HepG2 (cell line): ENCODE results near the gene UBXN1. TPM values are rescaled to one million over a fixed set of nuclear protein-coding genes. Genes with fewer than 3 reads are reported as not detected.

Source experiments
- BCL6 ChIP-seq: IDR thresholded peaks from 2 replicates; pipeline ENCODE4 v1.6.1; 2016; ENCODE audit warnings: missing genetic modification reagents, missing compliant biosample characterization
- MXD3 ChIP-seq: IDR thresholded peaks from 2 replicates; pipeline ENCODE4 v1.6.1; 2016; ENCODE audit warnings: mild to moderate bottlenecking, missing biosample characterization, missing genetic modification reagents
- SNRNP70 ChIP-seq: fragments of 200-400 bp; formaldehyde crosslinking; IDR thresholded peaks from 2 replicates; pipeline ENCODE4 v1.6.1; 2017; ENCODE audit warnings: mild to moderate bottlenecking, low read depth, low read length, moderate library complexity
- ZBTB20 ChIP-seq: sonication (generic); formaldehyde crosslinking; IDR thresholded peaks from 2 replicates; pipeline ENCODE4 v1.8.1; 2023; ENCODE audit warnings: missing genetic modification reagents, low read depth, mild to moderate bottlenecking, borderline replicate concordance
- ZFP82 ChIP-seq: sonication (generic); formaldehyde crosslinking; IDR thresholded peaks from 2 replicates; pipeline ENCODE4 v1.5.1; 2020; ENCODE audit warnings: mild to moderate bottlenecking, missing genetic modification reagents, borderline replicate concordance
- ZNF256 ChIP-seq: sonication (generic); formaldehyde crosslinking; conservative IDR thresholded peaks from 2 replicates; pipeline ENCODE4 v1.4.0; 2020; ENCODE audit warnings: missing genetic modification reagents
- ZNF546 ChIP-seq: sonication (generic); formaldehyde crosslinking; conservative IDR thresholded peaks from 2 replicates; pipeline ENCODE4 v1.8.1; 2023; ENCODE audit warnings: mild to moderate bottlenecking, missing genetic modification reagents
- ZNF574 ChIP-seq: sonication (generic); formaldehyde crosslinking; IDR thresholded peaks from 2 replicates; pipeline ENCODE4 v1.4.0; 2020; ENCODE audit warnings: missing genetic modification reagents
- polyA plus RNA-seq, 8 experiments: library from polyadenylated mRNA; depleted of rRNA in 3 of 8; stranded (reverse) in 7 of 8; unstranded in 1 of 8; fragments of >200 nt; fragmentation: Illumina TruSeq in 4 of 8; extraction: Trizol in 4 of 8; gene quantifications; 2 replicates each; pipeline versions ENCODE4 v1.2.1 to v1.2.3, GENCODE V29; 2011 to 2016; ENCODE audit warnings: low read depth in 4 of 8, missing spikeins in 1 of 8, mixed read lengths in 1 of 8; ENCODE audit not compliant: insufficient read depth in 1 of 8
- total RNA-seq, 5 experiments: library from RNA; depleted of rRNA; stranded (reverse); fragments of >200 nt; fragmentation: Illumina TruSeq; extraction: Trizol; gene quantifications; 2 replicates each; pipeline ENCODE4 v1.2.3, GENCODE V29; 2016; ENCODE audit warnings: low read depth in 1 of 5
- TF ChIP-seq, protein P1 (sequence below): sonication (generic); formaldehyde crosslinking; conservative IDR thresholded peaks from 2 replicates; pipeline ENCODE4 v1.8.1; 2023; ENCODE audit warnings: missing genetic modification reagents
- TF ChIP-seq, protein P2 (sequence below): sonication (generic); formaldehyde crosslinking; IDR thresholded peaks from 2 replicates; pipeline ENCODE4 v1.5.0; 2020; ENCODE audit warnings: mild to moderate bottlenecking, missing genetic modification reagents, borderline replicate concordance
- TF ChIP-seq, protein P3 (sequence below): sonication (generic); formaldehyde crosslinking; IDR thresholded peaks from 2 replicates; pipeline ENCODE4 v1.4.0; 2020; ENCODE audit warnings: missing genetic modification reagents, borderline replicate concordance

The UBXN1 gene
- total and polyA plus RNA-seq, 2 of the 13 experiments (the other 11 are each of a cell fraction or from before 2014, with no cell fraction given) = 47.5 to 52.4 TPM

DNA sequence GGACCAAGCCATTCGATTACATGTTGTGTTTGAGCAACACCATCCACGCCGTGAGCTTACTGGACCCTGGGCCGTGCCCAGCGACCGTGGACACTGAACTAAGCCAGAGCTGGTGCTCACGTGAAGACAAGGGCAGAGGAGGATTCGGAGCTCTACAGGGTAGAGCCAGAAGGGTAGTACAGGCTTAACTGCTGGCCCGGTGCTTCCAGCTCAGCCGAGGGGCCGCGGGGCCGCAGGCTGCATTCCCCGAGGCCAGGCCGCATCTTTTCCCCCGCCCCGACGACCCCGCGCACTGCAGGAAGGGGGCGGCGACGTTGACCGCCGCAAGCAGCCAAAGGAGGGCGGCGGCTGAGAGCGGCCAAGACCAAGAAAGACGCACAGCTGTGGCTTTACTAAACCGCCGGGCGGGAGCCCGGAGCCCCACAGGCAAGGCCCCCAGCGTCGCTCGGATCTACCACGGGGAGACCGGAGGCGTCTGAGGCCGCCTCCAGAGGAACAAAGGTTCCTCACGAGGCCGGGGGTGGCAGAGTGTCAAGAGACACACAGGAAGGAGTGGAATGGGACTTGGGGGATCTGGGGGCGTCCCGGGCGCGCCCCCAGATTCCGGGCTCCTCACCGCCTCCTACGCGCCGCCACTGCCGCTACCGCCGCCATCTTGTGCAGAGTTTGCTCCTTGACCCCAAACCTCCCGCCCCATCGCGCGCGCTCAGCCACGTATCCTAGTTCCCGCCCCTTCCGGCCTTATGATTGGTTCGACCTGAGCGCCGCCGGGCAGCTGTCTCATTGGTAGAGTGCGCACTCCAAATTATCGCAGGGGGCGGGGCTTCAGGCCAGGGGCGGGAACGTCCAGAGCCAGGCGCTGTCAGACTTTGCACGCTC, 32.7 kb downstream of the UBXN1 start, which contains the start of gene GANAB (continued):
- no peak for TF ChIP-seq SNRNP70
- peak; percentile 84 for TF ChIP-seq ZNF574 (CRISPR knock-in tag)
- peak; percentile 39; the same call in 1 of the 2 replicates for TF ChIP-seq BCL6 (CRISPR knock-in tag)
- no peak for TF ChIP-seq ZNF546 (CRISPR knock-in tag)
- TF ChIP-seq, protein P1, sequence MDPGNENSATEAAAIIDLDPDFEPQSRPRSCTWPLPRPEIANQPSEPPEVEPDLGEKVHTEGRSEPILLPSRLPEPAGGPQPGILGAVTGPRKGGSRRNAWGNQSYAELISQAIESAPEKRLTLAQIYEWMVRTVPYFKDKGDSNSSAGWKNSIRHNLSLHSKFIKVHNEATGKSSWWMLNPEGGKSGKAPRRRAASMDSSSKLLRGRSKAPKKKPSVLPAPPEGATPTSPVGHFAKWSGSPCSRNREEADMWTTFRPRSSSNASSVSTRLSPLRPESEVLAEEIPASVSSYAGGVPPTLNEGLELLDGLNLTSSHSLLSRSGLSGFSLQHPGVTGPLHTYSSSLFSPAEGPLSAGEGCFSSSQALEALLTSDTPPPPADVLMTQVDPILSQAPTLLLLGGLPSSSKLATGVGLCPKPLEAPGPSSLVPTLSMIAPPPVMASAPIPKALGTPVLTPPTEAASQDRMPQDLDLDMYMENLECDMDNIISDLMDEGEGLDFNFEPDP (CRISPR knock-in tag) = no peak
- TF ChIP-seq, protein P2, sequence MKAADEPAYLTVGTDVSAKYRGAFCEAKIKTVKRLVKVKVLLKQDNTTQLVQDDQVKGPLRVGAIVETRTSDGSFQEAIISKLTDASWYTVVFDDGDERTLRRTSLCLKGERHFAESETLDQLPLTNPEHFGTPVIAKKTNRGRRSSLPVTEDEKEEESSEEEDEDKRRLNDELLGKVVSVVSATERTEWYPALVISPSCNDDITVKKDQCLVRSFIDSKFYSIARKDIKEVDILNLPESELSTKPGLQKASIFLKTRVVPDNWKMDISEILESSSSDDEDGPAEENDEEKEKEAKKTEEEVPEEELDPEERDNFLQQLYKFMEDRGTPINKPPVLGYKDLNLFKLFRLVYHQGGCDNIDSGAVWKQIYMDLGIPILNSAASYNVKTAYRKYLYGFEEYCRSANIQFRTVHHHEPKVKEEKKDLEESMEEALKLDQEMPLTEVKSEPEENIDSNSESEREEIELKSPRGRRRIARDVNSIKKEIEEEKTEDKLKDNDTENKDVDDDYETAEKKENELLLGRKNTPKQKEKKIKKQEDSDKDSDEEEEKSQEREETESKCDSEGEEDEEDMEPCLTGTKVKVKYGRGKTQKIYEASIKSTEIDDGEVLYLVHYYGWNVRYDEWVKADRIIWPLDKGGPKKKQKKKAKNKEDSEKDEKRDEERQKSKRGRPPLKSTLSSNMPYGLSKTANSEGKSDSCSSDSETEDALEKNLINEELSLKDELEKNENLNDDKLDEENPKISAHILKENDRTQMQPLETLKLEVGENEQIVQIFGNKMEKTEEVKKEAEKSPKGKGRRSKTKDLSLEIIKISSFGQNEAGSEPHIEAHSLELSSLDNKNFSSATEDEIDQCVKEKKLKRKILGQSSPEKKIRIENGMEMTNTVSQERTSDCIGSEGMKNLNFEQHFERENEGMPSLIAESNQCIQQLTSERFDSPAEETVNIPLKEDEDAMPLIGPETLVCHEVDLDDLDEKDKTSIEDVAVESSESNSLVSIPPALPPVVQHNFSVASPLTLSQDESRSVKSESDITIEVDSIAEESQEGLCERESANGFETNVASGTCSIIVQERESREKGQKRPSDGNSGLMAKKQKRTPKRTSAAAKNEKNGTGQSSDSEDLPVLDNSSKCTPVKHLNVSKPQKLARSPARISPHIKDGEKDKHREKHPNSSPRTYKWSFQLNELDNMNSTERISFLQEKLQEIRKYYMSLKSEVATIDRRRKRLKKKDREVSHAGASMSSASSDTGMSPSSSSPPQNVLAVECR = peak; percentile 65; the same call in 1 of the 2 replicates
- TF ChIP-seq MXD3 = no peak; the same call in 1 of the 2 replicates
- TF ChIP-seq, protein P3, sequence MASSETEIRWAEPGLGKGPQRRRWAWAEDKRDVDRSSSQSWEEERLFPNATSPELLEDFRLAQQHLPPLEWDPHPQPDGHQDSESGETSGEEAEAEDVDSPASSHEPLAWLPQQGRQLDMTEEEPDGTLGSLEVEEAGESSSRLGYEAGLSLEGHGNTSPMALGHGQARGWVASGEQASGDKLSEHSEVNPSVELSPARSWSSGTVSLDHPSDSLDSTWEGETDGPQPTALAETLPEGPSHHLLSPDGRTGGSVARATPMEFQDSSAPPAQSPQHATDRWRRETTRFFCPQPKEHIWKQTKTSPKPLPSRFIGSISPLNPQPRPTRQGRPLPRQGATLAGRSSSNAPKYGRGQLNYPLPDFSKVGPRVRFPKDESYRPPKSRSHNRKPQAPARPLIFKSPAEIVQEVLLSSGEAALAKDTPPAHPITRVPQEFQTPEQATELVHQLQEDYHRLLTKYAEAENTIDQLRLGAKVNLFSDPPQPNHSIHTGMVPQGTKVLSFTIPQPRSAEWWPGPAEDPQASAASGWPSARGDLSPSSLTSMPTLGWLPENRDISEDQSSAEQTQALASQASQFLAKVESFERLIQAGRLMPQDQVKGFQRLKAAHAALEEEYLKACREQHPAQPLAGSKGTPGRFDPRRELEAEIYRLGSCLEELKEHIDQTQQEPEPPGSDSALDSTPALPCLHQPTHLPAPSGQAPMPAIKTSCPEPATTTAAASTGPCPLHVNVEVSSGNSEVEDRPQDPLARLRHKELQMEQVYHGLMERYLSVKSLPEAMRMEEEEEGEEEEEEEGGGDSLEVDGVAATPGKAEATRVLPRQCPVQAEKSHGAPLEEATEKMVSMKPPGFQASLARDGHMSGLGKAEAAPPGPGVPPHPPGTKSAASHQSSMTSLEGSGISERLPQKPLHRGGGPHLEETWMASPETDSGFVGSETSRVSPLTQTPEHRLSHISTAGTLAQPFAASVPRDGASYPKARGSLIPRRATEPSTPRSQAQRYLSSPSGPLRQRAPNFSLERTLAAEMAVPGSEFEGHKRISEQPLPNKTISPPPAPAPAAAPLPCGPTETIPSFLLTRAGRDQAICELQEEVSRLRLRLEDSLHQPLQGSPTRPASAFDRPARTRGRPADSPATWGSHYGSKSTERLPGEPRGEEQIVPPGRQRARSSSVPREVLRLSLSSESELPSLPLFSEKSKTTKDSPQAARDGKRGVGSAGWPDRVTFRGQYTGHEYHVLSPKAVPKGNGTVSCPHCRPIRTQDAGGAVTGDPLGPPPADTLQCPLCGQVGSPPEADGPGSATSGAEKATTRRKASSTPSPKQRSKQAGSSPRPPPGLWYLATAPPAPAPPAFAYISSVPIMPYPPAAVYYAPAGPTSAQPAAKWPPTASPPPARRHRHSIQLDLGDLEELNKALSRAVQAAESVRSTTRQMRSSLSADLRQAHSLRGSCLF = no peak
- no peak for TF ChIP-seq ZNF256 (CRISPR knock-in tag)
- peak; percentile 23; the same call in 1 of the 2 replicates for TF ChIP-seq ZBTB20 (CRISPR knock-in tag)
- TF ChIP-seq ZFP82 (CRISPR knock-in tag) = peak; percentile 85
